IPS DF 6.9 (cell line): Measurements from ENCODE around the gene FCRLB.
A peak's percentile ranks its signal among the peaks of the same experiment; 100 is the strongest.

Experiments
- DNase-seq: peaks from one replicate; pipeline ENCODE4 v3.0.0-alpha.2; 2013; ENCODE audit warnings: low read depth, low spot score
- H3K27ac ChIP-seq: one replicate; pipeline ENCODE4 v1.5.1; 2013; ENCODE audit warnings: low read length, control low read depth
- H3K27me3 ChIP-seq: 2 replicates; pipeline ENCODE4 v1.6.1; 2013; ENCODE audit warnings: mild to moderate bottlenecking, low read length; ENCODE audit not compliant: control insufficient read depth, insufficient read depth
- H3K36me3 ChIP-seq: 2 replicates; pipeline ENCODE4 v1.6.1; 2013; ENCODE audit warnings: low read length; ENCODE audit not compliant: control insufficient read depth, insufficient read depth
- H3K4me1 ChIP-seq: 2 replicates; pipeline ENCODE4 v1.6.1; 2013; ENCODE audit warnings: low read length; ENCODE audit not compliant: control insufficient read depth, insufficient read depth
- H3K4me3 ChIP-seq: 2 replicates; pipeline ENCODE4 v1.5.1; 2013; ENCODE audit warnings: mild to moderate bottlenecking, low read length
- H3K9me3 ChIP-seq: 2 replicates; pipeline ENCODE4 v1.6.1; 2013; ENCODE audit warnings: low read length, inconsistent platforms; ENCODE audit not compliant: control insufficient read depth, insufficient read depth
- WGBS: extraction: QIAGEN DNeasy Blood & Tissue Kit; methylation state at CpG from one replicate; pipeline ENCODE4 v1.1.7; 2013; ENCODE audit warnings: mixed read lengths, missing lambda C conversion rate; ENCODE audit not compliant: insufficient read length, insufficient coverage; 5-methylcytosine and 5-hydroxymethylcytosine counted together

The FCRLB gene

GRCh38 chr1:161739865-161740566 lies 18.7 kb downstream of the FCRLB start:
- Histone ChIP-seq H3K27ac (no peak overlapping the region), H3K27me3 (no peaks in the 10 kb centered on the region), H3K9me3 (no peaks in the 10 kb centered on the region), H3K4me1 (peaks cover 1% of the 10 kb centered on the region; the same call in 1 of the 2 replicates), H3K4me3 (no peak overlapping the region), H3K36me3 (no peaks in the 10 kb centered on the region)
- WGBS, result no CpG with 5 or more reads among the region's 8 CpGs
- no peak for DNase-seq

GRCh38 chr1:161740921-161741320 lies 19.6 kb downstream of the FCRLB start:
- H3K4me1 ChIP-seq, result peaks cover 1% of the 10 kb centered on the region; the same call in 1 of the 2 replicates
- no peaks in the 10 kb centered on the region for H3K27me3 ChIP-seq
- H3K36me3 ChIP-seq, result no peaks in the 10 kb centered on the region
- no peak overlapping the region for H3K4me3 ChIP-seq
- no CpG with 5 or more reads among the region's 6 CpGs for WGBS
- no peaks in the 10 kb centered on the region for H3K9me3 ChIP-seq
- no peak overlapping the region for H3K27ac ChIP-seq
- no peak for DNase-seq

- Histone ChIP-seq H3K36me3 (no peaks in the 10 kb centered on the region), H3K27me3 (no peaks in the 10 kb centered on the region), H3K4me3 (no peak overlapping the region), H3K4me1 (no peaks in the 10 kb centered on the region), H3K9me3 (no peaks in the 10 kb centered on the region), H3K27ac (no peak overlapping the region)
- WGBS, result no CpG with 5 or more reads among the region's 9 CpGs
- no peak for DNase-seq
These were observed 21.9 kb downstream of the FCRLB start for GRCh38 chr1:161743231-161743630.

GRCh38 chr1:161747801-161748200 lies 26.5 kb downstream of the FCRLB start:
- Histone ChIP-seq H3K9me3 (no peaks in the 10 kb centered on the region), H3K27me3 (no peaks in the 10 kb centered on the region), H3K4me1 (no peaks in the 10 kb centered on the region), H3K36me3 (no peaks in the 10 kb centered on the region), H3K27ac (no peak overlapping the region), H3K4me3 (no peak overlapping the region)
- no peak for DNase-seq
- WGBS, result no CpG with 5 or more reads among the region's 6 CpGs

- no CpG with 5 or more reads among the region's 65 CpGs for WGBS
- Histone ChIP-seq H3K27me3 (no peaks in the 10 kb centered on the region), H3K27ac (no peak within 1 kb of the TSS), H3K36me3 (peaks cover 2% of the 10 kb centered on the region; the same call in 1 of the 2 replicates), H3K4me1 (no peaks in the 10 kb centered on the region), H3K4me3 (peak within 1 kb of the TSS; percentile 98), H3K9me3 (no peaks in the 10 kb centered on the region)
- peak; percentile 91 for DNase-seq
These were observed 28.4 kb downstream of the FCRLB start, which contains the start of gene DUSP12 for GRCh38 chr1:161749509-161750407. Gene DUSP12 (plus strand): TSS chr1:161749786. CDS start chr1:161749802, 16 bp downstream.

GRCh38 chr1:161763522-161764098 lies 42.3 kb downstream of the FCRLB start:
- Histone ChIP-seq H3K4me3 (no peak overlapping the region), H3K27ac (no peak overlapping the region), H3K4me1 (no peaks in the 10 kb centered on the region), H3K9me3 (no peaks in the 10 kb centered on the region), H3K36me3 (no peaks in the 10 kb centered on the region), H3K27me3 (no peaks in the 10 kb centered on the region)
- DNase-seq, result no peak
- no CpG with 5 or more reads among the region's 7 CpGs for WGBS

- Histone ChIP-seq H3K27ac (no peak within 1 kb of the TSS), H3K27me3 (no peaks in the 10 kb centered on the region), H3K36me3 (no peaks in the 10 kb centered on the region), H3K4me1 (no peaks in the 10 kb centered on the region), H3K9me3 (no peaks in the 10 kb centered on the region), H3K4me3 (peak within 1 kb of the TSS; percentile 58)
- DNase-seq, result no peak
- WGBS, result no CpG with 5 or more reads among the region's 35 CpGs
These were observed 45.0 kb downstream of the FCRLB start, which contains the start of gene ATF6 for GRCh38 chr1:161766102-161766981. Gene ATF6 (plus strand): TSS chr1:161766320. CDS start chr1:161766361, 41 bp downstream.

- no peak overlapping the region for H3K27ac ChIP-seq
- H3K4me3 ChIP-seq, result no peak overlapping the region
- DNase-seq, result no peak
- H3K4me1 ChIP-seq, result no peaks in the 10 kb centered on the region
- H3K9me3 ChIP-seq, result no peaks in the 10 kb centered on the region
- no peaks in the 10 kb centered on the region for H3K36me3 ChIP-seq
- no peaks in the 10 kb centered on the region for H3K27me3 ChIP-seq
- no CpG with 5 or more reads among the region's 5 CpGs for WGBS
These were observed 47.1 kb downstream of the FCRLB start for GRCh38 chr1:161768461-161768860.

- Histone ChIP-seq H3K36me3 (no peaks in the 10 kb centered on the region), H3K27me3 (no peaks in the 10 kb centered on the region), H3K4me3 (no peak overlapping the region), H3K9me3 (no peaks in the 10 kb centered on the region), H3K4me1 (no peaks in the 10 kb centered on the region), H3K27ac (no peak overlapping the region)
- DNase-seq, result no peak
These were observed 47.8 kb downstream of the FCRLB start for GRCh38 chr1:161768986-161769672.
